Measurements from ENCODE around the gene RPS25. TPM values are rescaled to one million over a fixed set of nuclear protein-coding genes. Genes with fewer than 3 reads are reported as not detected.
"Not testable (repeated sequence)": the region's sequence is repeated elsewhere in the genome, so short reads cannot be mapped to it uniquely, and the experiment has no call there.

The RPS25 gene
- total and polyA plus RNA-seq, 7 donors: 1,350 to 3,409 (median 2,533) TPM

DNA sequence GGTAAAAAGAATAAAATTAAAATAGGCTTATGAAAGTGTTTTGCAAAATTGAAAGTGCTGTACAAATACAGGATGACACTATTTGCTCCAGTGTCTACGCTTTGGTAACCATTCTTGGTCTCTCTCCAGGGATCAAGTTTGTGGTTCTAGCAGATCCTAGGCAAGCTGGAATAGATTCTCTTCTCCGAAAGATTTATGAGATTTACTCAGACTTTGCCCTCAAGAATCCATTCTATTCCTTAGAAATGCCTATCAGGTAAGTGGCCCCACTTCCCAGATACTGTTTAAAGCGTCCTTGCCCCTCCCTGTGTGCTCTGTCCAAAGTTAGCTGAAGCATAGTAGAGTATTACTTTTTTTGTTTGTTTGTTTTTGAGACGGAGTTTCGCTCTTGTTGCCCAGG lies 3.5 kb upstream of the RPS25 start:
- DNase-seq: no peak
- Histone ChIP-seq H3K4me3 (no peak overlapping the region), H3K9me3 (no peaks in the 10 kb centered on the region), H3K36me3 (peaks cover 14 to 70% (median 26%) of the 10 kb centered on the region in 4 donors), H3K4me1 (peaks cover 0 to 39% (median 33%) of the 10 kb centered on the region in 4 donors), H3K27ac (no peak overlapping the region), H3K27me3 (no peaks in the 10 kb centered on the region)
- TF ChIP-seq POLR2A (IDR thresholded peaks at IDR 0.05) (no peak), POLR2AphosphoS5 (IDR thresholded peaks at IDR 0.05) (no peak), EP300 (IDR thresholded peaks at IDR 0.05) (no peak)
- TF ChIP-seq, protein P1, sequence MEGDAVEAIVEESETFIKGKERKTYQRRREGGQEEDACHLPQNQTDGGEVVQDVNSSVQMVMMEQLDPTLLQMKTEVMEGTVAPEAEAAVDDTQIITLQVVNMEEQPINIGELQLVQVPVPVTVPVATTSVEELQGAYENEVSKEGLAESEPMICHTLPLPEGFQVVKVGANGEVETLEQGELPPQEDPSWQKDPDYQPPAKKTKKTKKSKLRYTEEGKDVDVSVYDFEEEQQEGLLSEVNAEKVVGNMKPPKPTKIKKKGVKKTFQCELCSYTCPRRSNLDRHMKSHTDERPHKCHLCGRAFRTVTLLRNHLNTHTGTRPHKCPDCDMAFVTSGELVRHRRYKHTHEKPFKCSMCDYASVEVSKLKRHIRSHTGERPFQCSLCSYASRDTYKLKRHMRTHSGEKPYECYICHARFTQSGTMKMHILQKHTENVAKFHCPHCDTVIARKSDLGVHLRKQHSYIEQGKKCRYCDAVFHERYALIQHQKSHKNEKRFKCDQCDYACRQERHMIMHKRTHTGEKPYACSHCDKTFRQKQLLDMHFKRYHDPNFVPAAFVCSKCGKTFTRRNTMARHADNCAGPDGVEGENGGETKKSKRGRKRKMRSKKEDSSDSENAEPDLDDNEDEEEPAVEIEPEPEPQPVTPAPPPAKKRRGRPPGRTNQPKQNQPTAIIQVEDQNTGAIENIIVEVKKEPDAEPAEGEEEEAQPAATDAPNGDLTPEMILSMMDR (IDR thresholded peaks at IDR 0.05): no peak
- WGBS, 2 donors: 24 to 69% methylated on average over 5 of the region's 5 CpGs
- intact Hi-C loops (cut with DNase I): no loop called here

DNA sequence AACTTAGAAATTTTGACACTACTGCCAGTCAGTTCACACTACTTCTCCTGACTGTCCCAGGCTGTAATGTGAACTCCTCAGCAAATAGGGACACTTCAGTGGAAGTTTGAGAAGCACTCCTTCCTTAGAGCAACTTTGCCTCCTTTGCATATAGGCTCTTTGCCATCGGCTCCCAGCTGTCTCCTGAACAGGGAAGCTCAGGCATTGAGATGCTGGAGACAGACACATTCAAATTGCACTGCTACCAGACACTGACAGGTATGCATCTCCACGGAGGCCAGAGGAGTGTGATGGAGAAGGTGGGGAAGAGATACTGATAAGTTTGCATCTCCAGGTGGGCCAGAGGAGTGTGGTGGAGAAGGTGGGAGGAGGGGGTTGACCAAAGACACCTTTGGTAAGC lies 1.9 kb upstream of the RPS25 start:
- 19 to 54% methylated on average over 2 of the region's 2 CpGs for WGBS, 2 donors
- intact Hi-C loops (cut with DNase I): loop anchor here (5.0 kb wide), 1 partner anchor 77 kb away; a partner anchor contains a TSS
- Histone ChIP-seq H3K9me3 (no peaks in the 10 kb centered on the region), H3K36me3 (peaks cover 24 to 71% (median 38%) of the 10 kb centered on the region in 4 donors), H3K27me3 (no peaks in the 10 kb centered on the region), H3K4me3 (peak overlapping the region in 2 of 4 donors; percentile 88 to 96), H3K27ac (peak overlapping the region; percentile 96 to 98 (median 97)), H3K4me1 (peaks cover 0 to 48% (median 44%) of the 10 kb centered on the region in 4 donors)
- TF ChIP-seq, protein P1 (IDR thresholded peaks at IDR 0.05): no peak
- TF ChIP-seq POLR2AphosphoS5 (IDR thresholded peaks at IDR 0.05) (no peak), POLR2A (IDR thresholded peaks at IDR 0.05) (no peak), EP300 (IDR thresholded peaks at IDR 0.05) (no peak)
- DNase-seq: peak; percentile 49

DNA sequence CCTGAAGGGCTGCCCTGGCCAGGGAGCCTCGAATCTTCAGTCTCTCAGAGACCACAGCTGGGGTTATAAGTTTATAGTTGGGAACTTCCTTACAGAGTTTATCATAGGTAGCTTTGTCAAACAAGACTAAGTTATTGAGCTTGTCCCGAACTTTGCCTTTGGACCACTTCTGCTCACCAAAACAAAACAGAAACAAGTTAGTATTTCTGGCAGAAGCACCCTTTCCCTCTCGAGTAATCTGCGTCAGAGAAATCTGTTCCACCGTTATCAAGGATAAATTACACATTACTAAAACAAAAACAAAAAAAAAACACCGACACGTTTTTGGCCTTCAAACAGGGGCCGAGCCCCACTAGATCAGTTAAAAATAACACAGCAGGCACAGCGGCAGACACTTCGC lies 766 bp downstream of the RPS25 start:
- intact Hi-C loops (cut with DNase I): loop anchor here (5.0 kb wide), 1 partner anchor 80 kb away; a partner anchor contains a TSS
- peaks cover 20 to 70% (median 42%) of the 10 kb centered on the region in 4 donors for H3K36me3 ChIP-seq
- H3K27ac ChIP-seq: peak overlapping the region; percentile 96 to 98 (median 97)
- not testable (repeated sequence) for H3K9me3 ChIP-seq, DNase-seq, H3K27me3 ChIP-seq
- peaks cover 0 to 48% (median 44%) of the 10 kb centered on the region in 4 donors for H3K4me1 ChIP-seq
- WGBS, 2 donors: 1 to 2% methylated on average over 10 of the region's 10 CpGs
- peak overlapping the region; percentile 84 to 96 (median 90) for H3K4me3 ChIP-seq

DNA sequence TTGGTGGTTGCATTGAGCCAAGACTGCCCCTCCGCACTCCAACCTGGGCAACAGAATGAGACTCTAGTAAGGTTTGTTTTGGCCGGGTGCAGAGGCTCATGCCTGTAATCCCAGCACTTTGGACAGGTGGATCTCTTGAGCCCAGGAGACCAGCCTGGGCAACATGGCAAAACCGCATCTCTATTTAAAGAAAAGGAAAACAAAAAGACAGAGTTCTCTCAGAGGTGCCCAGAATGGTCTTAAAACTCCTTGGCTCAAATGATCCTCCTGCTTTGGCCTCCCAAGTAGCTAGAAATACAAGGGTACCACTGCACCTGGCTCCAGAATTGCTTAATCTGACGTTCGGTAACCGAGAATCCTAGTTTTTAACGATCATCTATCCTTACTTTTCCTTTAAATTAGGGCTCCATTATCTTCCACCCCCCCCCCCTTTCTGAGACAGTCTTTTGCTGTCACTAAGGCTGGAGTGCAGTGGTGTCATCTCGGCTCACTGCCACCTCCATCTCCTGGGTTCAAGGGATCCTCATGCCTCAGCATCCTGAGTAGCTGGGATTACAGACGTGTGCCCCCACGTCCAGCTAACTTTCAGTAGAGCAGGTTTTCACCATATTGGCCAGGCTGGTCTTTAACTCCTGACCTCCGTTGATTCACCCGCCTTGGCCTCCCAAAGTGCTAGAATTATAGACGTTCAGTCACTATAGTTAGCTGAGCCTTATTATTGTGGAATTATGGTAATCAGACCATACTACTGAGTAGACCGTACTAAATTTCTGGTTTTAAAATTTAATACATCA lies 1.7 kb downstream of the RPS25 start:
- Histone ChIP-seq H3K27me3 (no peaks in the 10 kb centered on the region), H3K4me1 (peaks cover 0 to 44% (median 40%) of the 10 kb centered on the region in 4 donors), H3K36me3 (peaks cover 26 to 70% (median 40%) of the 10 kb centered on the region in 4 donors), H3K9me3 (no peaks in the 10 kb centered on the region), H3K4me3 (peak overlapping the region in 1 of 4 donors; percentile 88), H3K27ac (peak overlapping the region; percentile 23 to 98 (median 96))
- WGBS, 2 donors: 65 to 81% methylated on average over 14 of the region's 14 CpGs
- no peak for TF ChIP-seq POLR2A (IDR thresholded peaks at IDR 0.05)
- TF ChIP-seq, protein P1 (IDR thresholded peaks at IDR 0.05): no peak
- TF ChIP-seq EP300 (IDR thresholded peaks at IDR 0.05): no peak
- no peak for TF ChIP-seq POLR2AphosphoS5 (IDR thresholded peaks at IDR 0.05)
- intact Hi-C loops (cut with DNase I): loop anchor here (5.0 kb wide), 1 partner anchor 81 kb away; a partner anchor contains a TSS
- no peak for DNase-seq

DNA sequence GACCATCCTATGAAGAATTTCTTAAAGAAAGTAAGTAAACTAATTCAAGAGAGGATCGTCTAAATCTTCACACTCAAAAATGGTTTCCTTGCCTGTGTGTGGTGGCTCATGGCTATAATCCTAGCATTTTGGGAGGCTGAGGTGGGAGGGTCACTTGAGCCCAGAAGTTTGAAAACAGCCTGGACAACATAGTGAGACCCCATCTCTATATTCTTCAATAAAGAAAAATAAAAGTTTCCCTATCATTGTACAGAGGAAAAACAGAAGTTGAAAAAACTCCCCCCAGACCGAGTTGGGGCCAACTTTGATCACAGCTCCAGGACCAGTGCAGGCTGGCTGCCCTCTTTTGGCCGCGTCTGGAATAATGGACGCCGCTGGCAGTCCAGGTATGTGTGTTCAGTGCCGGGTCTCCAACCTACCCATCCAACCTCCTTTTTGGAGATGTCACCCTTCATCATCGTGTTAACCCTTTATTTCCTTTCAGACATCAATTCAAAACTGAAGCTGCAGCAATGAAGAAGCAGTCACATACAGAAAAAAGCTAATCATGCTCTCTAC lies 3.0 kb downstream of the RPS25 start:
- TF ChIP-seq POLR2AphosphoS5 (IDR thresholded peaks at IDR 0.05): no peak
- TF ChIP-seq, protein P1 (IDR thresholded peaks at IDR 0.05): no peak
- no peak for TF ChIP-seq POLR2A (IDR thresholded peaks at IDR 0.05)
- no peak for TF ChIP-seq EP300 (IDR thresholded peaks at IDR 0.05)
- Histone ChIP-seq H3K27ac (no peak overlapping the region), H3K4me3 (no peak overlapping the region), H3K4me1 (peaks cover 0 to 31% (median 29%) of the 10 kb centered on the region in 4 donors), H3K27me3 (no peaks in the 10 kb centered on the region), H3K36me3 (peaks cover 33 to 67% (median 50%) of the 10 kb centered on the region in 4 donors), H3K9me3 (no peaks in the 10 kb centered on the region)
- 55 to 75% methylated on average over 8 of the region's 8 CpGs for WGBS, 2 donors
- intact Hi-C loops (cut with DNase I): loop anchor here (5.0 kb wide), 1 partner anchor 82 kb away; a partner anchor contains a TSS
- DNase-seq: peak; percentile 7

Measured in sigmoid colon (tissue), 7 donors.